ENCODE data around the gene LRP1-AS.

DNA sequence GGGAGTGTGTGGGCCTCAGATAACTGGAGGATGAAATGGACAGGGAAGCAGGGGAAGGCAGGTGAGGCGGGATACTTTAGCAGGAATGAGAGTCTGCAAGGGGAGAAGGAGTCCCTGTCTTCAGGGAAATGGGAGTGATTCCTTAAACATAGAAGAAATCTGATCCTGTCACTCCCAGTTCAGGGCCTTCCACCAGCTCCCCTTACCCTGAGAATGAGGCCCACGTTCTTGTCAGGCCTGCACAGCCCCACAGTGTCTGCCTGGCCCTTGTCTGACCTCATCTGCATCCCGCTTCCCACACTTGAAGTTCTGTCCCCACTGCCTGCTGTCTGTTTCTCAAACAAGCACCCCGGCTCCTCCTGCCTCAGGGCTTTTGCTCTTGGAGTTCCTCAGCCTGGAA lies 12.6 kb upstream of the LRP1-AS start:
- TF ChIP-seq CTCF (IDR thresholded peaks at IDR 0.05; ENCODE audit: borderline replicate concordance, extremely low read depth, low read length, poor library complexity, severe bottlenecking) (no peak), EZH2 (IDR thresholded peaks at IDR 0.05; ENCODE audit: borderline replicate concordance, low read depth, low read length, severe bottlenecking) (no peak)

Measured in DND-41 (cell line).